Transverse colon (tissue), 4 donors: ENCODE measurements around the gene DYTN.

ENCODE experiments used
- CTCF ChIP-seq, 5 experiments: fragments of 200-600 bp in 3 of 5; fragments of 450-650 bp in 2 of 5; sonication (generic) in 3 of 5; IDR thresholded peaks; 1 replicate in 2 of 5; 2 replicates in 3 of 5; pipeline ENCODE4 v1.5.1; 2016 to 2017; ENCODE audit warnings: antibody characterized with exemption in 5 of 5, inconsistent platforms in 3 of 5, mild to moderate bottlenecking in 2 of 5, moderate library complexity in 1 of 5
- POLR2A ChIP-seq: fragments of 450-650 bp; IDR thresholded peaks from one replicate; pipeline ENCODE4 v1.6.1; 2016; ENCODE audit warnings: antibody characterized with exemption, mild to moderate bottlenecking, moderate library complexity
- POLR2AphosphoS5 ChIP-seq, 3 donors: sonication (generic); formaldehyde crosslinking; IDR thresholded peaks; one replicate each; pipeline ENCODE4 v1.6.1; 2016; ENCODE audit warnings: antibody characterized with exemption in 3 of 3

DNA sequence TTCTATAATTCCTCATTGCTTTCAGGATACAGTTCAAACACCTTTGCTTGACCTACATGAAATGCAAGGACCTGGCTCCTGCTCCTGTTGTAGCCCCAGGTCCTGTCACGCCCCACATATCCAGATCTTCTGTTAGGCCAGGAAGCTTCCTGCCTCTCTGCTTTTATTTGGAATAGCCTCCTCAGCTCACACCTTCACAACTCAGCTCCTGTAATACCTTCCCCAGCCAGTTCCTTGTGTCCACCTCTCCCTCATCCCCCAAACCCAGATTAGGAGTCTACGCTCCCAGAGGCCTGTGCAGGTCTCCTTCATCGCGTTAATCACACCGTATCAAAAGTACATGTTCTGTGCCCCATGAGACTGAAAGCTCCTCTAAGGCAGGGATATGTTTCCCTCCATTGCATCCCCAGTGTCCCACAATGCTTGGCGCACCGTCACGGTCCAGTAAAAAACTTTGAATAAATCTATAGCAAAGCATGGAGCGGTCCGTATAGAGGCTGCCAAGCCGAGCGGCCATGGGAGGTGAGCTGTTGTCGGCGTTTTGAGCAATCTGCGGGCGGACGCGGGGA is 46.6 kb upstream of the DYTN start:
- TF ChIP-seq POLR2A, result no peak
- TF ChIP-seq CTCF (IDR thresholded peaks at IDR 0.05), result no peak
- no peak for TF ChIP-seq POLR2AphosphoS5 (IDR thresholded peaks at IDR 0.05)
